ENCODE data around the gene LDLR.
"Not testable (repeated sequence)": the region's sequence is repeated elsewhere in the genome, so short reads cannot be mapped to it uniquely, and the experiment has no call there.

LDLR gene

GRCh38 chr19:11079999-11080398, 9.3 kb upstream of the LDLR start:
- Histone ChIP-seq H3K9ac (ENCODE audit: low read depth, low read length, poor library complexity, severe bottlenecking) (no peak overlapping the region), H3K36me3 (ENCODE audit: insufficient read depth, low read length) (no peaks in the 10 kb centered on the region), H3K4me3 (ENCODE audit: low read length, poor library complexity, severe bottlenecking) (no peak overlapping the region), H3K79me2 (ENCODE audit: insufficient read depth, low read length) (no peaks in the 10 kb centered on the region), H3K27me3 (ENCODE audit: insufficient read depth, low read length, poor library complexity, severe bottlenecking) (no peaks in the 10 kb centered on the region), H2AFZ (ENCODE audit: low read length) (no peak overlapping the region), H3F3A (ENCODE audit: low read depth) (no peaks in the 10 kb centered on the region), H3K9me2 (replicated peaks; ENCODE audit: low read depth, low read length) (no peaks in the 10 kb centered on the region), H4K20me1 (ENCODE audit: insufficient read depth, low read length, poor library complexity, severe bottlenecking) (no peaks in the 10 kb centered on the region), H3K4me2 (ENCODE audit: low read depth, low read length, poor library complexity, severe bottlenecking) (no peak overlapping the region), H3K9me3 (ENCODE audit: insufficient read depth, low read depth, low read length) (no peaks in the 10 kb centered on the region), H3K4me1 (ENCODE audit: insufficient read depth, low read length, poor library complexity, severe bottlenecking) (no peaks in the 10 kb centered on the region)
- TF ChIP-seq CTCF (conservative IDR thresholded peaks at IDR 0.05; ENCODE audit: low read length), result no peak
- no peak for TF ChIP-seq EZH2phosphoT487 (IDR thresholded peaks at IDR 0.05; ENCODE audit: borderline replicate concordance)

GRCh38 chr19:11087870-11088505, 1.3 kb upstream of the LDLR start:
- H2AFZ ChIP-seq (ENCODE audit: low read length), result no peak overlapping the region
- TF ChIP-seq CTCF (conservative IDR thresholded peaks at IDR 0.05; ENCODE audit: low read length) (no peak), EZH2phosphoT487 (IDR thresholded peaks at IDR 0.05; ENCODE audit: borderline replicate concordance) (no peak)
- H3K9me3 ChIP-seq (ENCODE audit: insufficient read depth, low read depth, low read length), result no peaks in the 10 kb centered on the region
- H3K4me2 ChIP-seq (ENCODE audit: low read depth, low read length, poor library complexity, severe bottlenecking), result peak overlapping the region; percentile 84
- H3K9me2 ChIP-seq (replicated peaks; ENCODE audit: low read depth, low read length), result no peaks in the 10 kb centered on the region
- peak overlapping the region; percentile 98 for H3K9ac ChIP-seq (ENCODE audit: low read depth, low read length, poor library complexity, severe bottlenecking)
- H3K4me1 ChIP-seq (ENCODE audit: insufficient read depth, low read length, poor library complexity, severe bottlenecking), result peaks cover 27% of the 10 kb centered on the region
- peaks cover 25% of the 10 kb centered on the region for H4K20me1 ChIP-seq (ENCODE audit: insufficient read depth, low read length, poor library complexity, severe bottlenecking)
- H3K36me3 ChIP-seq (ENCODE audit: insufficient read depth, low read length), result peaks cover 7% of the 10 kb centered on the region; the same call in 1 of the 2 replicates
- no peaks in the 10 kb centered on the region for H3F3A ChIP-seq (ENCODE audit: low read depth)
- peaks cover 44% of the 10 kb centered on the region for H3K79me2 ChIP-seq (ENCODE audit: insufficient read depth, low read length)
- H3K4me3 ChIP-seq (ENCODE audit: low read length, poor library complexity, severe bottlenecking), result no peak overlapping the region
- H3K27me3 ChIP-seq (ENCODE audit: insufficient read depth, low read length, poor library complexity, severe bottlenecking), result peaks cover 11% of the 10 kb centered on the region

GRCh38 chr19:11088506-11089253, 583 bp upstream of the LDLR start:
- Histone ChIP-seq H4K20me1 (ENCODE audit: insufficient read depth, low read length, poor library complexity, severe bottlenecking) (peaks cover 32% of the 10 kb centered on the region), H3K79me2 (ENCODE audit: insufficient read depth, low read length) (peaks cover 51% of the 10 kb centered on the region), H3F3A (ENCODE audit: low read depth) (no peaks in the 10 kb centered on the region), H3K4me2 (ENCODE audit: low read depth, low read length, poor library complexity, severe bottlenecking) (peak overlapping the region; percentile 84), H3K4me3 (ENCODE audit: low read length, poor library complexity, severe bottlenecking) (peak overlapping the region; percentile 92), H3K9me2 (replicated peaks; ENCODE audit: low read depth, low read length) (no peaks in the 10 kb centered on the region), H3K36me3 (ENCODE audit: insufficient read depth, low read length) (peaks cover 9% of the 10 kb centered on the region; the same call in 1 of the 2 replicates), H3K4me1 (ENCODE audit: insufficient read depth, low read length, poor library complexity, severe bottlenecking) (peaks cover 33% of the 10 kb centered on the region), H3K9me3 (ENCODE audit: insufficient read depth, low read depth, low read length) (no peaks in the 10 kb centered on the region), H2AFZ (ENCODE audit: low read length) (no peak overlapping the region), H3K9ac (ENCODE audit: low read depth, low read length, poor library complexity, severe bottlenecking) (peak overlapping the region; percentile 98), H3K27me3 (ENCODE audit: insufficient read depth, low read length, poor library complexity, severe bottlenecking) (peaks cover 11% of the 10 kb centered on the region)
- TF ChIP-seq EZH2phosphoT487 (IDR thresholded peaks at IDR 0.05; ENCODE audit: borderline replicate concordance) (no peak), CTCF (conservative IDR thresholded peaks at IDR 0.05; ENCODE audit: low read length) (no peak)

GRCh38 chr19:11090014-11090263, 676 bp downstream of the LDLR start:
- peak overlapping the region; percentile 98 for H3K9ac ChIP-seq (ENCODE audit: low read depth, low read length, poor library complexity, severe bottlenecking)
- H3K27me3 ChIP-seq (ENCODE audit: insufficient read depth, low read length, poor library complexity, severe bottlenecking), result peaks cover 11% of the 10 kb centered on the region
- peaks cover 64% of the 10 kb centered on the region for H3K79me2 ChIP-seq (ENCODE audit: insufficient read depth, low read length)
- peaks cover 42% of the 10 kb centered on the region for H3K4me1 ChIP-seq (ENCODE audit: insufficient read depth, low read length, poor library complexity, severe bottlenecking)
- peaks cover 44% of the 10 kb centered on the region for H4K20me1 ChIP-seq (ENCODE audit: insufficient read depth, low read length, poor library complexity, severe bottlenecking)
- H3F3A ChIP-seq (ENCODE audit: low read depth); H3K9me3 ChIP-seq (ENCODE audit: insufficient read depth, low read depth, low read length); H3K9me2 ChIP-seq (replicated peaks; ENCODE audit: low read depth, low read length); H2AFZ ChIP-seq (ENCODE audit: low read length): not testable (repeated sequence)
- H3K4me2 ChIP-seq (ENCODE audit: low read depth, low read length, poor library complexity, severe bottlenecking), result peak overlapping the region; percentile 84
- peaks cover 16% of the 10 kb centered on the region; the same call in 1 of the 2 replicates for H3K36me3 ChIP-seq (ENCODE audit: insufficient read depth, low read length)
- H3K4me3 ChIP-seq (ENCODE audit: low read length, poor library complexity, severe bottlenecking), result peak overlapping the region; percentile 92
